ENCODE measurements around the gene SCFD2. TPM values are rescaled to one million over a fixed set of nuclear protein-coding genes. Genes with fewer than 3 reads are reported as not detected.
"Not testable (repeated sequence)": the region's sequence is repeated elsewhere in the genome, so short reads cannot be mapped to it uniquely, and the experiment has no call there.

The SCFD2 gene
- polyA plus RNA-seq, 1 donor from 2014 or later: 17.2 TPM

GRCh38 chr4:53068755-53069330, 297.0 kb downstream of the SCFD2 start:
- Mint-ChIP-seq H3K9me3 (peaks cover 0 to 12% (median 8%) of the 10 kb centered on the region in 3 donors), H3K4me1 (no peaks in the 10 kb centered on the region), H3K4me3 (no peak overlapping the region), H3K27me3 (no peaks in the 10 kb centered on the region), H3K27ac (no peak overlapping the region), H3K36me3 (peaks cover 9% of the 10 kb centered on the region)

GRCh38 chr4:53067125-53067802, 298.6 kb downstream of the SCFD2 start:
- no peak overlapping the region for H3K27ac Mint-ChIP-seq
- H3K9me3 Mint-ChIP-seq: peaks cover 0 to 12% (median 8%) of the 10 kb centered on the region in 3 donors
- no peaks in the 10 kb centered on the region for H3K27me3 Mint-ChIP-seq
- no peak overlapping the region for H3K4me3 Mint-ChIP-seq
- no peaks in the 10 kb centered on the region for H3K4me1 Mint-ChIP-seq
- peaks cover 9% of the 10 kb centered on the region for H3K36me3 Mint-ChIP-seq

GRCh38 chr4:53066155-53066554, 299.7 kb downstream of the SCFD2 start:
- no peak overlapping the region for H3K4me3 Mint-ChIP-seq
- no peaks in the 10 kb centered on the region for H3K27me3 Mint-ChIP-seq
- H3K27ac Mint-ChIP-seq: no peak overlapping the region
- H3K9me3 Mint-ChIP-seq: peaks cover 0 to 12% (median 8%) of the 10 kb centered on the region in 3 donors
- H3K4me1 Mint-ChIP-seq: no peaks in the 10 kb centered on the region
- peaks cover 11% of the 10 kb centered on the region for H3K36me3 Mint-ChIP-seq

GRCh38 chr4:53064609-53065008, 301.3 kb downstream of the SCFD2 start:
- Mint-ChIP-seq H3K27ac (no peak overlapping the region), H3K9me3 (peaks cover 0 to 12% (median 5%) of the 10 kb centered on the region in 3 donors), H3K27me3 (no peaks in the 10 kb centered on the region), H3K4me3 (no peak overlapping the region), H3K4me1 (no peaks in the 10 kb centered on the region), H3K36me3 (peaks cover 11% of the 10 kb centered on the region)

- H3K9me3 Mint-ChIP-seq: no peaks in the 10 kb centered on the region
- H3K36me3 Mint-ChIP-seq: peaks cover 7% of the 10 kb centered on the region
- H3K4me1 Mint-ChIP-seq: no peaks in the 10 kb centered on the region
- H3K27ac Mint-ChIP-seq: no peak overlapping the region
- no peak overlapping the region for H3K4me3 Mint-ChIP-seq
- no peaks in the 10 kb centered on the region for H3K27me3 Mint-ChIP-seq
Measured at GRCh38 chr4:53061091-53061850, 304.6 kb downstream of the SCFD2 start.

- Mint-ChIP-seq H3K36me3 (peaks cover 5% of the 10 kb centered on the region), H3K27ac (no peak overlapping the region), H3K4me1 (no peaks in the 10 kb centered on the region), H3K9me3 (no peaks in the 10 kb centered on the region), H3K4me3 (no peak overlapping the region), H3K27me3 (no peaks in the 10 kb centered on the region)
Measured at GRCh38 chr4:53060278-53060677, 305.6 kb downstream of the SCFD2 start.

- H3K27me3 Mint-ChIP-seq: no peaks in the 10 kb centered on the region
- no peak overlapping the region for H3K4me3 Mint-ChIP-seq
- no peaks in the 10 kb centered on the region for H3K4me1 Mint-ChIP-seq
- no peak overlapping the region for H3K27ac Mint-ChIP-seq
- H3K36me3 Mint-ChIP-seq: peaks cover 5% of the 10 kb centered on the region
- no peaks in the 10 kb centered on the region for H3K9me3 Mint-ChIP-seq
Measured at GRCh38 chr4:53059871-53060270, 306.0 kb downstream of the SCFD2 start.

GRCh38 chr4:53059256-53059655, 306.6 kb downstream of the SCFD2 start:
- no peak overlapping the region for H3K4me3 Mint-ChIP-seq
- H3K27me3 Mint-ChIP-seq: no peaks in the 10 kb centered on the region
- H3K36me3 Mint-ChIP-seq: peaks cover 5% of the 10 kb centered on the region
- H3K9me3 Mint-ChIP-seq: no peaks in the 10 kb centered on the region
- H3K27ac Mint-ChIP-seq: no peak overlapping the region
- H3K4me1 Mint-ChIP-seq: no peaks in the 10 kb centered on the region

GRCh38 chr4:53057679-53058078, 308.2 kb downstream of the SCFD2 start:
- H3K4me3 Mint-ChIP-seq: no peak overlapping the region
- no peak overlapping the region for H3K27ac Mint-ChIP-seq
- H3K9me3 Mint-ChIP-seq: no peaks in the 10 kb centered on the region
- H3K4me1 Mint-ChIP-seq: no peaks in the 10 kb centered on the region
- peaks cover 12% of the 10 kb centered on the region for H3K36me3 Mint-ChIP-seq
- H3K27me3 Mint-ChIP-seq: no peaks in the 10 kb centered on the region

GRCh38 chr4:53057108-53057507, 308.8 kb downstream of the SCFD2 start:
- not testable (repeated sequence) for H3K9me3 Mint-ChIP-seq, H3K4me1 Mint-ChIP-seq, H3K27me3 Mint-ChIP-seq, H3K4me3 Mint-ChIP-seq, H3K27ac Mint-ChIP-seq
- peaks cover 13% of the 10 kb centered on the region for H3K36me3 Mint-ChIP-seq

- Mint-ChIP-seq H3K36me3 (peaks cover 13% of the 10 kb centered on the region), H3K4me3 (no peak overlapping the region), H3K27me3 (no peaks in the 10 kb centered on the region), H3K27ac (no peak overlapping the region), H3K4me1 (no peaks in the 10 kb centered on the region), H3K9me3 (no peaks in the 10 kb centered on the region)
Measured at GRCh38 chr4:53055716-53056403, 310.0 kb downstream of the SCFD2 start.

GRCh38 chr4:53055274-53055673, 310.6 kb downstream of the SCFD2 start:
- H3K4me3 Mint-ChIP-seq: no peak overlapping the region
- no peaks in the 10 kb centered on the region for H3K27me3 Mint-ChIP-seq
- no peak overlapping the region for H3K27ac Mint-ChIP-seq
- H3K36me3 Mint-ChIP-seq: peaks cover 13% of the 10 kb centered on the region
- no peaks in the 10 kb centered on the region for H3K9me3 Mint-ChIP-seq
- no peaks in the 10 kb centered on the region for H3K4me1 Mint-ChIP-seq

- H3K27ac Mint-ChIP-seq: peak overlapping the region in 1 of 3 donors; percentile 72
- peaks cover 0 to 2% (median 0%) of the 10 kb centered on the region in 3 donors for H3K9me3 Mint-ChIP-seq
- peaks cover 11% of the 10 kb centered on the region for H3K36me3 Mint-ChIP-seq
- H3K4me3 Mint-ChIP-seq: no peak overlapping the region
- H3K27me3 Mint-ChIP-seq: no peaks in the 10 kb centered on the region
- H3K4me1 Mint-ChIP-seq: no peaks in the 10 kb centered on the region
Measured at GRCh38 chr4:53050361-53050774, 315.5 kb downstream of the SCFD2 start.

GRCh38 chr4:53049528-53049927, 316.3 kb downstream of the SCFD2 start:
- H3K27ac Mint-ChIP-seq: no peak overlapping the region
- H3K27me3 Mint-ChIP-seq: no peaks in the 10 kb centered on the region
- peaks cover 0 to 2% (median 0%) of the 10 kb centered on the region in 3 donors for H3K9me3 Mint-ChIP-seq

GRCh38 chr4:53044651-53044960, 321.3 kb downstream of the SCFD2 start:
- Mint-ChIP-seq H3K27me3 (no peaks in the 10 kb centered on the region), H3K4me1 (peaks cover 0 to 2% (median 0%) of the 10 kb centered on the region in 3 donors), H3K9me3 (peaks cover 0 to 2% (median 0%) of the 10 kb centered on the region in 3 donors), H3K27ac (no peak overlapping the region), H3K36me3 (peaks cover 7% of the 10 kb centered on the region), H3K4me3 (no peak overlapping the region)

More at GRCh38 chr4:53049528-53049927, 316.3 kb downstream of the SCFD2 start:
- no peak overlapping the region for H3K4me3 Mint-ChIP-seq
- peaks cover 0 to under 1% (median 0%) of the 10 kb centered on the region in 3 donors for H3K4me1 Mint-ChIP-seq
- H3K36me3 Mint-ChIP-seq: peaks cover 11% of the 10 kb centered on the region
